GM23248 (cell line): ENCODE results near the gene UNC5C. TPM values are rescaled to one million over a fixed set of nuclear protein-coding genes. Genes with fewer than 3 reads are reported as not detected.

Experiments
- DNase-seq: peaks from one replicate; pipeline ENCODE4 v3.0.0-alpha.2; 2015
- H2AFZ ChIP-seq: fragments of 200-600 bp; sonication (generic); 2 replicates; pipeline ENCODE4 v1.6.1; 2016; ENCODE audit warnings: antibody characterized with exemption
- H3F3A ChIP-seq: fragments of 200-600 bp; sonication (generic); 2 replicates; pipeline ENCODE4 v1.6.1; 2016; ENCODE audit warnings: mild to moderate bottlenecking, antibody characterized with exemption, mixed run types; ENCODE audit not compliant: insufficient read depth
- H3K27ac ChIP-seq: fragments of 200-600 bp; sonication (generic); 2 replicates; pipeline ENCODE4 v1.5.1; 2016; ENCODE audit warnings: mild to moderate bottlenecking
- H3K27me3 ChIP-seq: fragments of 200-600 bp; sonication (generic); replicated peaks from 2 replicates; pipeline ENCODE4 v1.6.1; 2016; ENCODE audit warnings: mild to moderate bottlenecking; ENCODE audit not compliant: insufficient read depth
- H3K36me3 ChIP-seq: fragments of 200-600 bp; sonication (generic); 2 replicates; pipeline ENCODE4 v1.6.1; 2016; ENCODE audit warnings: low read depth, mild to moderate bottlenecking
- H3K4me1 ChIP-seq: fragments of 200-600 bp; sonication (generic); 2 replicates; pipeline ENCODE4 v1.6.1; 2016; ENCODE audit warnings: mild to moderate bottlenecking; ENCODE audit not compliant: insufficient read depth
- H3K4me2 ChIP-seq: fragments of 200-600 bp; sonication (generic); one replicate; pipeline ENCODE4 v1.6.1; 2016; ENCODE audit warnings: mild to moderate bottlenecking; ENCODE audit not compliant: unreplicated experiment
- H3K4me3 ChIP-seq: fragments of 200-600 bp; sonication (generic); 2 replicates; pipeline ENCODE4 v1.5.1; 2016; ENCODE audit warnings: mild to moderate bottlenecking
- H3K79me2 ChIP-seq: fragments of 200-600 bp; sonication (generic); 2 replicates; pipeline ENCODE4 v1.6.1; 2016; ENCODE audit warnings: mild to moderate bottlenecking; ENCODE audit not compliant: insufficient read depth
- H3K9ac ChIP-seq: fragments of 200-600 bp; sonication (generic); 2 replicates; pipeline ENCODE4 v1.6.1; 2016; ENCODE audit warnings: mild to moderate bottlenecking
- H3K9me2 ChIP-seq: fragments of 200-600 bp; sonication (generic); 2 replicates; pipeline ENCODE4 v1.6.1; 2016; ENCODE audit warnings: mixed run types, mild to moderate bottlenecking, moderate library complexity; ENCODE audit not compliant: insufficient read depth
- H3K9me3 ChIP-seq: fragments of 200-600 bp; sonication (generic); one replicate; pipeline ENCODE4 v1.6.1; 2017; ENCODE audit warnings: low read depth
- H4K20me1 ChIP-seq: fragments of 200-600 bp; sonication (generic); 2 replicates; pipeline ENCODE4 v1.6.0; 2016; ENCODE audit not compliant: insufficient read depth
- EZH2 ChIP-seq: fragments of 200-600 bp; sonication (generic); IDR thresholded peaks from 2 replicates; pipeline ENCODE4 v1.6.1; 2018; ENCODE audit warnings: antibody characterized with exemption, mild to moderate bottlenecking; ENCODE audit not compliant: insufficient read depth, poor library complexity, severe bottlenecking
- EZH2phosphoT487 ChIP-seq: fragments of 200-600 bp; sonication (generic); IDR thresholded peaks from 2 replicates; pipeline ENCODE4 v1.6.1; 2018; ENCODE audit warnings: antibody characterized with exemption, moderate library complexity, mild to moderate bottlenecking, low read depth; ENCODE audit not compliant: insufficient read depth
- WGBS, 2 experiments: methylation state at CpG; one replicate each; pipeline ENCODE4 v1.1.6; 2015 to 2017; ENCODE audit warnings: low lambda C conversion rate in 2 of 2, low coverage in 1 of 2; ENCODE audit errors: missing lambda C conversion rate in 2 of 2; 5-methylcytosine and 5-hydroxymethylcytosine counted together
- in situ Hi-C: fragments of 300-500 bp; cut with MboI; formaldehyde crosslinking; loops from 2 replicates; pipeline ENCODE4 v1.15.0; 2020
- polyA plus RNA-seq: library from polyadenylated mRNA; unstranded; fragments of >200 nt; fragmentation: Nextera tagmentation; extraction: Ambion mirVana; gene quantifications from 2 replicates; pipeline ENCODE4 v1.2.1, GENCODE V29; 2016
- total RNA-seq: library from RNA; depleted of rRNA; stranded (reverse); fragments of >200 nt; shearing (Covaris generic); gene quantifications from 2 replicates; pipeline ENCODE4 v1.2.3, GENCODE V29; 2014

Gene UNC5C
- total and polyA plus RNA-seq, 2 experiments from 2014 or later = not detected

GRCh38 chr4:95213366-95213765 is 335.4 kb downstream of the UNC5C start:
- Histone ChIP-seq H3K36me3 (no peaks in the 10 kb centered on the region), H3K9me2 (no peaks in the 10 kb centered on the region), H3F3A (no peaks in the 10 kb centered on the region), H3K4me3 (no peak overlapping the region), H3K4me2 (no peak overlapping the region), H3K9me3 (no peaks in the 10 kb centered on the region), H3K4me1 (peaks cover 10% of the 10 kb centered on the region; the same call in 1 of the 2 replicates), H2AFZ (no peak overlapping the region), H3K27me3 (peaks cover 38% of the 10 kb centered on the region), H3K27ac (no peak overlapping the region), H4K20me1 (no peaks in the 10 kb centered on the region), H3K9ac (no peak overlapping the region), H3K79me2 (no peaks in the 10 kb centered on the region)
- in situ Hi-C loops = no loop called here
- DNase-seq = no peak
- TF ChIP-seq EZH2phosphoT487 (no peak), EZH2 (no peak)
- 35 to 37% methylated on average over 8 of the region's 8 CpGs for WGBS, 2 experiments

- TF ChIP-seq EZH2 (no peak), EZH2phosphoT487 (no peak)
- Histone ChIP-seq H4K20me1 (no peaks in the 10 kb centered on the region), H3K79me2 (no peaks in the 10 kb centered on the region), H3K4me3 (no peak overlapping the region), H3K27ac (no peak overlapping the region), H3K4me1 (peaks cover 10% of the 10 kb centered on the region; the same call in 1 of the 2 replicates), H3F3A (no peaks in the 10 kb centered on the region), H3K9me2 (no peaks in the 10 kb centered on the region), H3K36me3 (no peaks in the 10 kb centered on the region), H3K27me3 (peaks cover 45% of the 10 kb centered on the region), H3K4me2 (no peak overlapping the region), H2AFZ (no peak overlapping the region), H3K9ac (no peak overlapping the region), H3K9me3 (no peaks in the 10 kb centered on the region)
- 66% methylated on average over 8 of the region's 8 CpGs for WGBS, 2 experiments
- DNase-seq = no peak
- in situ Hi-C loops = no loop called here
Measured at GRCh38 chr4:95212692-95213091, 336.1 kb downstream of the UNC5C start.

GRCh38 chr4:95209927-95210326 is 338.8 kb downstream of the UNC5C start:
- Histone ChIP-seq H3K9me3 (no peaks in the 10 kb centered on the region), H3K27ac (no peak overlapping the region), H3K36me3 (no peaks in the 10 kb centered on the region), H3K9me2 (no peaks in the 10 kb centered on the region), H3K79me2 (no peaks in the 10 kb centered on the region), H4K20me1 (no peaks in the 10 kb centered on the region), H3K4me1 (no peaks in the 10 kb centered on the region), H3K4me3 (no peak overlapping the region), H2AFZ (no peak overlapping the region), H3K27me3 (peaks cover 57% of the 10 kb centered on the region), H3F3A (no peaks in the 10 kb centered on the region), H3K4me2 (no peak overlapping the region), H3K9ac (no peak overlapping the region)
- TF ChIP-seq EZH2phosphoT487 = no peak
- TF ChIP-seq EZH2 = no peak
- 0% methylated on average over 1 of the region's 1 CpG for WGBS, 2 experiments
- in situ Hi-C loops = no loop called here
- no peak for DNase-seq

GRCh38 chr4:95204873-95205272 is 343.9 kb downstream of the UNC5C start:
- no peak overlapping the region for H3K4me3 ChIP-seq
- no peaks in the 10 kb centered on the region for H3K79me2 ChIP-seq
- in situ Hi-C loops = no loop called here
- H3K9me2 ChIP-seq = no peaks in the 10 kb centered on the region
- H3K9me3 ChIP-seq = no peaks in the 10 kb centered on the region
- peaks cover 26% of the 10 kb centered on the region for H3K27me3 ChIP-seq
- no peaks in the 10 kb centered on the region for H3K36me3 ChIP-seq
- peak; percentile 9 for DNase-seq
- H3F3A ChIP-seq = no peaks in the 10 kb centered on the region
- H2AFZ ChIP-seq = no peak overlapping the region
- H3K27ac ChIP-seq = no peak overlapping the region
- no peak overlapping the region for H3K9ac ChIP-seq
- H3K4me2 ChIP-seq = no peak overlapping the region
- H3K4me1 ChIP-seq = no peaks in the 10 kb centered on the region
- TF ChIP-seq EZH2 (no peak), EZH2phosphoT487 (no peak)
- H4K20me1 ChIP-seq = no peaks in the 10 kb centered on the region
- WGBS, 2 experiments = 6 to 7% methylated on average over 5 of the region's 5 CpGs
